HepG2 (cell line): ENCODE results near the gene ANAPC2. TPM values are rescaled to one million over a fixed set of nuclear protein-coding genes. Genes with fewer than 3 reads are reported as not detected.

Experiments used
- ARID3A ChIP-seq: IDR thresholded peaks from 2 replicates; pipeline ENCODE4 v1.6.1; 2012; ENCODE audit warnings: low read depth, low read length, improper control_type of control experiment
- CENPBD1 ChIP-seq: sonication (generic); formaldehyde crosslinking; IDR thresholded peaks from 2 replicates; pipeline ENCODE4 v1.8.0; 2022; ENCODE audit warnings: missing genetic modification reagents, low read depth, mild to moderate bottlenecking, borderline replicate concordance
- DR1 ChIP-seq: sonication (generic); formaldehyde crosslinking; IDR thresholded peaks from 2 replicates; pipeline ENCODE4 v1.8.0; 2021; ENCODE audit warnings: mild to moderate bottlenecking, missing genetic modification reagents, inconsistent platforms
- PAF1 ChIP-seq: IDR thresholded peaks from 2 replicates; pipeline ENCODE4 v1.6.1; 2016; ENCODE audit warnings: missing genetic modification reagents, missing compliant biosample characterization
- PAWR ChIP-seq: sonication (generic); formaldehyde crosslinking; IDR thresholded peaks from 2 replicates; pipeline ENCODE4 v1.4.0; 2020; ENCODE audit warnings: missing genetic modification reagents, mild to moderate bottlenecking, borderline replicate concordance
- PBX2 ChIP-seq: IDR thresholded peaks from 2 replicates; pipeline ENCODE4 v1.6.1; 2016; ENCODE audit warnings: control low read depth
- PHF20 ChIP-seq: sonication (generic); formaldehyde crosslinking; IDR thresholded peaks from 2 replicates; pipeline ENCODE4 v1.5.0; 2020; ENCODE audit warnings: mild to moderate bottlenecking, missing genetic modification reagents
- POGK ChIP-seq: sonication (generic); formaldehyde crosslinking; conservative IDR thresholded peaks from 2 replicates; pipeline ENCODE4 v1.8.0; 2022; ENCODE audit warnings: mild to moderate bottlenecking, moderate library complexity, missing genetic modification reagents
- SIN3A ChIP-seq: IDR thresholded peaks from 2 replicates; pipeline ENCODE4 v1.6.1; 2011; ENCODE audit warnings: low read depth, mild to moderate bottlenecking, control low read depth, low read length, borderline replicate concordance
- TRIM24 ChIP-seq: sonication (generic); formaldehyde crosslinking; IDR thresholded peaks from 2 replicates; pipeline ENCODE4 v1.8.0; 2022; ENCODE audit warnings: mild to moderate bottlenecking, missing genetic modification reagents
- ZBTB46 ChIP-seq: sonication (generic); formaldehyde crosslinking; IDR thresholded peaks from 2 replicates; pipeline ENCODE4 v1.4.0; 2020; ENCODE audit warnings: mild to moderate bottlenecking, missing genetic modification reagents, borderline replicate concordance
- ZFP82 ChIP-seq: sonication (generic); formaldehyde crosslinking; IDR thresholded peaks from 2 replicates; pipeline ENCODE4 v1.5.1; 2020; ENCODE audit warnings: mild to moderate bottlenecking, missing genetic modification reagents, borderline replicate concordance
- ZFP90 ChIP-seq: sonication (generic); formaldehyde crosslinking; IDR thresholded peaks from 2 replicates; pipeline ENCODE4 v1.8.0; 2022; ENCODE audit warnings: missing genetic modification reagents, mild to moderate bottlenecking, inconsistent platforms, borderline replicate concordance
- ZNF274 ChIP-seq: sonication (generic); formaldehyde crosslinking; IDR thresholded peaks from 2 replicates; pipeline ENCODE4 v1.5.1; 2020; ENCODE audit warnings: mild to moderate bottlenecking, missing genetic modification reagents
- ZNF317 ChIP-seq: sonication (generic); formaldehyde crosslinking; IDR thresholded peaks from 2 replicates; pipeline ENCODE4 v1.5.0; 2020; ENCODE audit warnings: mild to moderate bottlenecking, missing genetic modification reagents
- ZNF451 ChIP-seq: sonication (generic); formaldehyde crosslinking; IDR thresholded peaks from 2 replicates; pipeline ENCODE4 v1.5.0; 2020; ENCODE audit warnings: mild to moderate bottlenecking, missing genetic modification reagents
- ZNF574 ChIP-seq: sonication (generic); formaldehyde crosslinking; IDR thresholded peaks from 2 replicates; pipeline ENCODE4 v1.4.0; 2020; ENCODE audit warnings: missing genetic modification reagents
- ZNF891 ChIP-seq: sonication (generic); formaldehyde crosslinking; IDR thresholded peaks from 2 replicates; pipeline ENCODE4 v1.5.0; 2020; ENCODE audit warnings: mild to moderate bottlenecking, missing genetic modification reagents
- ZSCAN9 ChIP-seq: IDR thresholded peaks from 2 replicates; pipeline ENCODE4 v1.6.1; 2016; ENCODE audit warnings: borderline replicate concordance
- polyA plus RNA-seq, 8 experiments: library from polyadenylated mRNA; depleted of rRNA in 3 of 8; stranded (reverse) in 7 of 8; unstranded in 1 of 8; fragments of >200 nt; fragmentation: Illumina TruSeq in 4 of 8; extraction: Trizol in 4 of 8; gene quantifications; 2 replicates each; pipeline versions ENCODE4 v1.2.1 to v1.2.3, GENCODE V29; 2011 to 2016; ENCODE audit warnings: low read depth in 4 of 8, missing spikeins in 1 of 8, mixed read lengths in 1 of 8; ENCODE audit not compliant: insufficient read depth in 1 of 8
- total RNA-seq, 5 experiments: library from RNA; depleted of rRNA; stranded (reverse); fragments of >200 nt; fragmentation: Illumina TruSeq; extraction: Trizol; gene quantifications; 2 replicates each; pipeline ENCODE4 v1.2.3, GENCODE V29; 2016; ENCODE audit warnings: low read depth in 1 of 5

Gene ANAPC2
- total and polyA plus RNA-seq, 2 of the 13 experiments (the other 11 are each of a cell fraction or from before 2014, with no cell fraction given) = 12.3 to 15.4 TPM

- TF ChIP-seq PHF20 (CRISPR knock-in tag) = peak; percentile 100
- no peak for TF ChIP-seq CENPBD1 (CRISPR knock-in tag)
- peak; percentile 8; the same call in 1 of the 2 replicates for TF ChIP-seq ZFP90 (CRISPR knock-in tag)
- peak; percentile 82; the same call in 1 of the 2 replicates for TF ChIP-seq ZFP82 (CRISPR knock-in tag)
- TF ChIP-seq DR1 (CRISPR knock-in tag) = peak; percentile 68; the same call in 1 of the 2 replicates
- TF ChIP-seq SIN3A = peak; percentile 84
- peak; percentile 89 for TF ChIP-seq ZNF451 (CRISPR knock-in tag)
- no peak for TF ChIP-seq ZBTB46
- no peak for TF ChIP-seq TRIM24 (CRISPR knock-in tag)
- TF ChIP-seq ARID3A = no peak
- 0 out of 2 replicates have a peak, but pooled peaks have one; percentile 58 for TF ChIP-seq ZSCAN9 (CRISPR knock-in tag)
- peak; percentile 94 for TF ChIP-seq POGK (CRISPR knock-in tag)
- TF ChIP-seq ZNF574 (CRISPR knock-in tag) = peak; percentile 95
- TF ChIP-seq PBX2 (CRISPR knock-in tag) = no peak
- TF ChIP-seq PAWR (CRISPR knock-in tag) = no peak
- TF ChIP-seq PAF1 (CRISPR knock-in tag) = no peak
- 0 out of 2 replicates have a peak, but pooled peaks have one; percentile 66 for TF ChIP-seq ZNF274 (CRISPR knock-in tag)
- TF ChIP-seq ZNF891 (CRISPR knock-in tag) = no peak; the same call in 1 of the 2 replicates
- TF ChIP-seq ZNF317 = 0 out of 2 replicates have a peak, but pooled peaks have one; percentile 43
Measured at GRCh38 chr9:137188490-137189296, at the start of gene ANAPC2, which contains the start of gene SSNA1 (continued).
